RWPE1 (cell line): ENCODE measurements around the gene AGK.
A peak's percentile ranks its signal among the peaks of the same experiment; 100 is the strongest.

Source experiments
- CTCF ChIA-PET: fragments of 350-600 bp; sonication (Branson Sonifier 250); formaldehyde crosslinking; extraction: SDS; loops from one replicate; lab custom pipeline; 2021; lab: Yijun Ruan, JAX
- POLR2A ChIA-PET: fragments of 400-600 bp; formaldehyde crosslinking; extraction: SDS; loops from one replicate; lab custom pipeline; 2020; ENCODE audit warnings: antibody characterized with exemption; ENCODE audit not compliant: low non-redundant PET; lab: Yijun Ruan, JAX
- DNase-seq: peaks from one replicate; pipeline ENCODE4 v3.0.0; 2012; ENCODE audit warnings: low spot score
- H3K27ac ChIP-seq: fragments of 450-650 bp; 2 replicates; pipeline ENCODE4 v1.5.1; 2017
- TF ChIP-seq, protein P1 (sequence below): fragments of 450-650 bp; conservative IDR thresholded peaks from 2 replicates; pipeline ENCODE4 v1.5.1; 2017; ENCODE audit warnings: low read depth, mild to moderate bottlenecking

AGK gene

DNA sequence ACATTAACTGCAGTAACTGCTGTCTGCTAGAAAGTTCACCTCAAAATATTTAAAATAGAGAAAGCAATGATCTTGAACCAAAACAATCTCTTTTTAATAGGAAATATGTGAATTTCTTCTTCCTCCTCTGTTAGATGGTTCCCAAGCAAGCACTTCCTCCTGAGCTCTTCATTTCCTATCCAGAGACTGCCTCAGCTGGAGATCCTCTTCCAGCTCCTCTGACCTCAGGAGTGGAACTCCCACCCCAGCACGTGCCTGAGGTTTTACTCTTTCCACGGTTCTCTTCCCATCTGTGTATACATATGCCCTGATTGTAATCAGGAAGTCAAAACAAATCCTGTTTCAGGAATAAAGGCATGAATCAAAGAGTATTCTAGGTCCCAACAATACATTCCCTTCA is 145.1 kb downstream of the AGK start:
- CTCF ChIA-PET, result no interaction called here
- POLR2A ChIA-PET, result no interaction called here
- TF ChIP-seq, protein P1, sequence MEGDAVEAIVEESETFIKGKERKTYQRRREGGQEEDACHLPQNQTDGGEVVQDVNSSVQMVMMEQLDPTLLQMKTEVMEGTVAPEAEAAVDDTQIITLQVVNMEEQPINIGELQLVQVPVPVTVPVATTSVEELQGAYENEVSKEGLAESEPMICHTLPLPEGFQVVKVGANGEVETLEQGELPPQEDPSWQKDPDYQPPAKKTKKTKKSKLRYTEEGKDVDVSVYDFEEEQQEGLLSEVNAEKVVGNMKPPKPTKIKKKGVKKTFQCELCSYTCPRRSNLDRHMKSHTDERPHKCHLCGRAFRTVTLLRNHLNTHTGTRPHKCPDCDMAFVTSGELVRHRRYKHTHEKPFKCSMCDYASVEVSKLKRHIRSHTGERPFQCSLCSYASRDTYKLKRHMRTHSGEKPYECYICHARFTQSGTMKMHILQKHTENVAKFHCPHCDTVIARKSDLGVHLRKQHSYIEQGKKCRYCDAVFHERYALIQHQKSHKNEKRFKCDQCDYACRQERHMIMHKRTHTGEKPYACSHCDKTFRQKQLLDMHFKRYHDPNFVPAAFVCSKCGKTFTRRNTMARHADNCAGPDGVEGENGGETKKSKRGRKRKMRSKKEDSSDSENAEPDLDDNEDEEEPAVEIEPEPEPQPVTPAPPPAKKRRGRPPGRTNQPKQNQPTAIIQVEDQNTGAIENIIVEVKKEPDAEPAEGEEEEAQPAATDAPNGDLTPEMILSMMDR, result no peak
- H3K27ac ChIP-seq, result no peak overlapping the region
- DNase-seq, result no peak

DNA sequence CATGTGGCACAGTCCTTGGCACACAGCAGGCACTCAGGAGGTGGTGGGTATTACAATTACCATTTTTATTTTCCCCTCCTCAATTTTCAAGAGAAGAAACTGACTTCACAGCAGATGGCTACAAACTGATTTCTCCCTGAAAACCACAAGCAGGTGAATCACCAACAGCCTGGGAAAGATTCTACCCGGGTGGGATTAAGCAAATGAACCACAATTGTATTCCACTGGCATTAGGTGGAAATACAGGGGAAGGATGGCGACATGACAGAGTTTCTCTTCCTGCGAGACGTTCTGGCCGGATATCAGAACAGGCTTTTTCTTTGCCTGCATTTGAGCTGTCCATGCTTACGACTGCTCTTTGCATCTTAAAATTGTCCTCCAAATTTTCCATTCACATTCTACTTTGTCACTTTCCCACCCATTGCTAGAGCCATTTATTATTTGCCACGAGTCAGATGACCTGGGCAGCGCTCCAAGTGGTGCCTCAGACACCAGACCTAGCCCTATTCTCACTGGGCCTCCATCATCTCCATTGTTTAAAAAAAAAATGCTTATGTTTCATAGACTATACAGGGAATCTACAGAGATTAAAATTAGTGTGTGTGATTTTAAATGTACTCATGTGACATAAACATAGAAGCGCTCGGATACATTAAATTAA is 146.1 kb downstream of the AGK start:
- POLR2A ChIA-PET, result no interaction called here
- H3K27ac ChIP-seq, result no peak overlapping the region
- TF ChIP-seq, protein P1, result no peak
- CTCF ChIA-PET, result no interaction called here
- DNase-seq, result peak; percentile 8

DNA sequence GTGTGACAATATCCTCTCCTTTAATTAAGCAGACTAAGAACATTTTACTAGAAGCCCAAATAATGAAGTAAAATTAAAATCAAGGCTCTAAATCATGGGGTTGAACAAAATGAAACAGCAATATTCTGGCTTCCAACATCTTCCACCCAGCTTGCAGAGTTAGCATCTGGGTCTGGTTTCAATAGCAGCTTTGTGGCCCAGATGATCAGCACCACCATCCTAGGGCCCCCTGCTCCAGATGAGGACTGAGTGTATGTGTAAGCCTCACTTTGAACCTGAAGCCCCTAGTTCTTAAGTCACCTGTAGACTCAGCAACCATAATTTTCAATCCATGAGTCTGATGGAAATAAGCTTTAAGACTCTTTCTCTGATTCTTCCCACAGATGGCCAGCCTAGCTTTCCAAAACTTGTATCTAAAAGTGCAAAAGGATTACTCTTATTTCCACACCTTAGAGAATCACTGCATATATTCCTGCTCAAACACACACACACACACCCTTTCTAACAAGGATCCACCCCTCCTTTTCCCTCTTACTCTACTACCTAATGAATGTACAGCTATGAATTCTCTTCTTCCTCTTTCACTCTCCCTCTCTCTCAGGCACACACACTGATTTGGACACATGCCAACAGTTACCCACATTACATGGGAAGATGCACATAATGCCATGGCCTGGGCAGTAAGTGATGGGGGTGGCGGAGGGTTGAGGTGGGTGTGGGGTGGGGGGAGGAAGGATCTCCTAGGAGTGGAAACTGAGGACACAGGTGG is 147.2 kb downstream of the AGK start:
- POLR2A ChIA-PET, result no interaction called here
- no peak for DNase-seq

DNA sequence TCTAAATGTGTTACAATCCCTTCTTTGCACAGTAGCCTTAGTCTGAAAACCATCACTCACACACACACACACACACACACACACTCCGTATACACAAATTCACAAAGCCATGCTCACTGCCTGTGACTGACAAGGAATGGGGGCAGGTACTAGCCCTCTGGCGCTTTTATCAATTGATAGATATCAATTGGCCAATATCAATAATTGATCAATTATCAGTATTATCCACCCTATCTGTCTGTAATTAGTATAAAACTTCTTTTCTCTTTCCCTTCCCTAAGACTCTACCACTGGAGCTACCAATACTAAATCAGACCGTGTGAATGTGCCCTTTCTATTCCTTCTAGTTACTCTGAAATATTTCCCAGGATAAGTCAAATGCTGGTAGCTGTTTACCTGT is 148.7 kb downstream of the AGK start:
- DNase-seq, result no peak
- POLR2A ChIA-PET, result no interaction called here
- no peak overlapping the region for H3K27ac ChIP-seq
- CTCF ChIA-PET, result interaction anchor here (0.5 kb wide), 1 partner anchor 54 kb away, joined by 4 read pairs; no protein-coding TSS in a partner anchor
- TF ChIP-seq, protein P1, result no peak

More for the DNA sequence above, 147.2 kb downstream of the AGK start:
- TF ChIP-seq, protein P1, result no peak
- H3K27ac ChIP-seq, result no peak overlapping the region
- CTCF ChIA-PET, result no interaction called here

DNA sequence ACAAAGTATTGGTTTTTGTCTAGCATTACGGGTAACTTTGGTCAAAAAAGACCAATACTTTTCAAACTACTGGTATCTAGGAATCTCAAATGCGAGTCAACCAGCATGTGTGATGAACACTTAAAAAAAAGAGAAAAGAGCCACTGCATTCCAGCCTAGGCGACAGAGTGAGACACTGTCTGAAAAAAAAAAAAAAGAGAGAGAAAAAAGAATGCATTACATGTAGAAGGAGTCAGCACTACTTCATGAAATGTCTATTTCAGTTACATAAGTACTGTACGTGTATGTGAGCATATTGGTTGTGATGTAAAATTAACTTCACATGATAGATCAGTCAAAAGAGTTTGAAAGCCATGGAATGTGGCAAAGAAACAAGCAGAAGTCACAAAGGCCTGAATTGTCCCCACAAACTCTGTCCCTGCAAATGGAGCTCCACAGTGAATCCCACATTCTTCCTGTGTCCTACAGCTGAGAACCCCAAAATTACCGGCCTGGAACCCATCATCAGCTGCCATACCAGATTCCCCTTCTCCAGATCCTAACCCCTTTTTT is 149.2 kb downstream of the AGK start:
- no peak for DNase-seq
- CTCF ChIA-PET, result interaction anchor here (1.1 kb wide), 1 partner anchor 38 kb away, joined by 6 read pairs; the partner anchor contains the start of gene SSBP1
- POLR2A ChIA-PET, result no interaction called here

More for the DNA sequence above, 149.2 kb downstream of the AGK start:
- peak overlapping the region; percentile 62 for H3K27ac ChIP-seq
- TF ChIP-seq, protein P1, result no peak
